Retinal pigment epithelial cell (primary cell): Measurements from ENCODE around the gene MYMK.

Experiments
- DNase-seq: peaks from one replicate; pipeline ENCODE4 v3.0.0-alpha.2; 2010; ENCODE audit warnings: low read depth
- H3K4me3 ChIP-seq: 2 replicates; pipeline ENCODE4 v1.5.1; 2011; ENCODE audit warnings: mild to moderate bottlenecking, low read length, control low read depth, moderate library complexity
- TF ChIP-seq, protein P1 (sequence below): conservative IDR thresholded peaks from 2 replicates; pipeline ENCODE4 v1.5.1; 2011; ENCODE audit warnings: low read depth, low read length, control low read depth, inconsistent platforms

Gene MYMK

DNA sequence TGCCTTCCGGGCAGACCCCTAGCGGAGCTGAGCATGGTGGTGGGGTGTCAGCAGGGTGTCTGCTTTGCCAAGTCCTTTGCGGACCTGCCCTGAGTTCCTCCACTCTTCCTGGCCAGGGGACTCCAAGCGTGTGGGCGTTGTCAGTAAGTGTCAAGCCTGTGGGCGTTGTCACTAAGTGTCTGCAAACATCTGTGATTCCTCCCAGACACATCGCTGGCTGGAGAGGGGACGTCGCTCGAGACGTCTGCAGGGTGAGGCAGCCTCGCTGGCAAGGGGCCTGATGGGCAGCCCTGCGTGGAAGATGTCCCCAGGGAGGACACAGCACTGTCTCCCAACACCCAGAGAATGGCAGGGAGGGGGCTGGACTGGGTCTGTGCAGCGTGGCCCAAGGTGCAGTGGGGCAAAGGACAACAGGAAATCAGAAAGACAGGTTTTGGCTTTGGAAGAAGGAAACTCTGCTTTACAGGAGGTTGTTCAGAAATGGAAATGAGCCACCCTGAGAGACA is 38.6 kb upstream of the MYMK start:
- DNase-seq, result no peak
- TF ChIP-seq, protein P1, sequence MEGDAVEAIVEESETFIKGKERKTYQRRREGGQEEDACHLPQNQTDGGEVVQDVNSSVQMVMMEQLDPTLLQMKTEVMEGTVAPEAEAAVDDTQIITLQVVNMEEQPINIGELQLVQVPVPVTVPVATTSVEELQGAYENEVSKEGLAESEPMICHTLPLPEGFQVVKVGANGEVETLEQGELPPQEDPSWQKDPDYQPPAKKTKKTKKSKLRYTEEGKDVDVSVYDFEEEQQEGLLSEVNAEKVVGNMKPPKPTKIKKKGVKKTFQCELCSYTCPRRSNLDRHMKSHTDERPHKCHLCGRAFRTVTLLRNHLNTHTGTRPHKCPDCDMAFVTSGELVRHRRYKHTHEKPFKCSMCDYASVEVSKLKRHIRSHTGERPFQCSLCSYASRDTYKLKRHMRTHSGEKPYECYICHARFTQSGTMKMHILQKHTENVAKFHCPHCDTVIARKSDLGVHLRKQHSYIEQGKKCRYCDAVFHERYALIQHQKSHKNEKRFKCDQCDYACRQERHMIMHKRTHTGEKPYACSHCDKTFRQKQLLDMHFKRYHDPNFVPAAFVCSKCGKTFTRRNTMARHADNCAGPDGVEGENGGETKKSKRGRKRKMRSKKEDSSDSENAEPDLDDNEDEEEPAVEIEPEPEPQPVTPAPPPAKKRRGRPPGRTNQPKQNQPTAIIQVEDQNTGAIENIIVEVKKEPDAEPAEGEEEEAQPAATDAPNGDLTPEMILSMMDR, result no peak
- no peak overlapping the region for H3K4me3 ChIP-seq

DNA sequence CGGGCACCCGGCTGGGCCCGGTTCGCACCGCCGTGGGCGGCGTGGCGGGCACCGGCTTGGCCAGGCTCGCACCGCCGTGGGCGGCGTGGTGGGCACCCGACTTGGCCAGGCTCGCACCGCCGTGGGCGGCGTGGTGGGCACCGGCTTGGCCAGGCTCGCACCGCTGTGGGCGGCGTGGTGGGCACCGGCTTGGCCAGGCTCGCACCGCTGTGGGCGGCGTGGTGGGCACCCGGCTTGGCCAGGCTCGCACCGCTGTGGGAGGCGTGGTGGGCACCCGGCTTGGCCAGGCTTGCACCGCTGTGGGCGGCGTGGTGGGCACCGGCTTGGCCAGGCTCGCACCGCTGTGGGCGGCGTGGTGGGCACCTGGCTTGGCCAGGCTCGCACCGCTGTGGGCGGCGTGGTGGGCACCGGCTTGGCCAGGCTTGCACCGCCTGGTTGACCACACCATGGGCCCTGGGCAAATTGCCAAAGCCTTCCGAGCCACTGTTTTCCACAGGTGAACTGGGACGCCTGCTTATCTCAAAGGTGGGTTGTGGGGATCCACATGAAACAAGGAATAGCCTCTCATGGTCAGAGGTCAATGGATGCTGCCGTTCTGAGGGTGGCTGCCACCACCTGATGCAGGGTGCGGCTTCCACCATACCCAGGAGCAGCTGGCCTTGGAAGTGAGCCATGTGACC is 38.0 kb upstream of the MYMK start:
- TF ChIP-seq, protein P1, result no peak
- no peak for DNase-seq
- no peak overlapping the region for H3K4me3 ChIP-seq

DNA sequence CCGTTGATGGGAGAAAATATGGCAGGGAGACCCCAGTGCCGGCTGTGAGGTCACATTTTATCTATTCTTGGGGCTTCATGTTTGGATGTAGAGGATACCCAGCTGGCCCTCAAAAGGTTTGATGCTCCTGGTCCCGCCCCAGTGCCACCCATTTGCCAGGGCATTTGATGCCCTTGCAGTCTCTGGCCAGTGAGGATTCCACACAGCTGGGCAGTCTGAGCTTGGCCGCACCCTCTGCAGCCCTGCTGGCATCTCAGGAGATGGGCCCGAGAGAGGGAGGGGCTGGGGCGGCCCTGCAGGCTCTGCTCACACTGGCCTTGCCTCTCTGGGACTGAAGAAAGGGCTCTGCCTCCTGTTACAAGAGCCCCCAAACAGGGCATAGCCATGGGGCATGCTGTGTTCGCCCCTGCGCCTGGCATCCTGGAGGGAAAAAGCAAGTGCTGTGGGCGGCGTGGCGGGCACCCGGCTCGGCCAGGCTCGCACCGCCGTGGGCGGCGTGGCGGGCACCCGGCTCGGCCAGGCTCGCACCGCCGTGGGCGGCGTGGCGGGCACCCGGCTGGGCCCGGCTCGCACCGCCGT is 37.3 kb upstream of the MYMK start:
- H3K4me3 ChIP-seq, result no peak overlapping the region
- no peak for DNase-seq
- TF ChIP-seq, protein P1, result no peak

DNA sequence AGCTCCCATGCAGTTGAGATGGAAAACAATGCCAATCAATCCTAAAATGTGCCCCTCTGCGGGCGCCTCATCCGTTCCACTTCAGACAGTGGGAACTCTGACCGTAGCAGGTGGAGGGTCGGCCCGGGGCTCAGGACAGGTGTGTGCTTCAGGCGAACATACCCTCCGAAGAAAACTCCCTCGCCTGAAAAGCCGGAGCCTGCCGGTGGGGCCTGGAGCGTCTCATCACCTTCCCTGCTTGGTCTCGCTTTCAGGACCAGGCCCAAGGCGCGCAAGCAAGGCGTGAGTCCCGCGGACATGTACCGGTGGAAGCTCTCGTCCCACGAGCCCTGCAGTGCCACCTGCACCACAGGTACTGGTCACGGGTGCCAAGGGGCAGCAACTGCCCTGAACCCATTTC is 36.2 kb upstream of the MYMK start:
- no peak for DNase-seq
- TF ChIP-seq, protein P1, result no peak
- H3K4me3 ChIP-seq, result no peak overlapping the region

DNA sequence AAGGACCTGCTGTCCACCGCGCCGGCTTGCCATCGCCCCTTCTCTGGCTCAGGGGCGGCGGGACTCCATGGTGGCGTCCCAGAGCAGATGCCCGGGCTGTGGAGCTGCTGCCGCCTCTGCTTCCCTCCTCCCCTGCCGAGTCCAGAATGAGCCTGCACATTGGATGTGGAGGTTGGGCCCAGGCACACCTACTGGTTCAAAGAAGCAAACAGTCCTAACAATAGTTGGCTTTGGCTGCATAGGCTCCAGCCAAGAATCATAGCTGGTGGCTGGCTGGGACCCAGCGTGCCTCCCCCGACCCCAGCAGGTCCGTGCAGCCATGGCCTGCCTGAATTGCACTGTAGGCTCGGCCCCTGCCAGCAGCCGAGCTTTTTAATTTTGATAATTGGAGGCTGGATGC is 35.6 kb upstream of the MYMK start:
- TF ChIP-seq, protein P1, result no peak
- no peak for DNase-seq
- no peak overlapping the region for H3K4me3 ChIP-seq

DNA sequence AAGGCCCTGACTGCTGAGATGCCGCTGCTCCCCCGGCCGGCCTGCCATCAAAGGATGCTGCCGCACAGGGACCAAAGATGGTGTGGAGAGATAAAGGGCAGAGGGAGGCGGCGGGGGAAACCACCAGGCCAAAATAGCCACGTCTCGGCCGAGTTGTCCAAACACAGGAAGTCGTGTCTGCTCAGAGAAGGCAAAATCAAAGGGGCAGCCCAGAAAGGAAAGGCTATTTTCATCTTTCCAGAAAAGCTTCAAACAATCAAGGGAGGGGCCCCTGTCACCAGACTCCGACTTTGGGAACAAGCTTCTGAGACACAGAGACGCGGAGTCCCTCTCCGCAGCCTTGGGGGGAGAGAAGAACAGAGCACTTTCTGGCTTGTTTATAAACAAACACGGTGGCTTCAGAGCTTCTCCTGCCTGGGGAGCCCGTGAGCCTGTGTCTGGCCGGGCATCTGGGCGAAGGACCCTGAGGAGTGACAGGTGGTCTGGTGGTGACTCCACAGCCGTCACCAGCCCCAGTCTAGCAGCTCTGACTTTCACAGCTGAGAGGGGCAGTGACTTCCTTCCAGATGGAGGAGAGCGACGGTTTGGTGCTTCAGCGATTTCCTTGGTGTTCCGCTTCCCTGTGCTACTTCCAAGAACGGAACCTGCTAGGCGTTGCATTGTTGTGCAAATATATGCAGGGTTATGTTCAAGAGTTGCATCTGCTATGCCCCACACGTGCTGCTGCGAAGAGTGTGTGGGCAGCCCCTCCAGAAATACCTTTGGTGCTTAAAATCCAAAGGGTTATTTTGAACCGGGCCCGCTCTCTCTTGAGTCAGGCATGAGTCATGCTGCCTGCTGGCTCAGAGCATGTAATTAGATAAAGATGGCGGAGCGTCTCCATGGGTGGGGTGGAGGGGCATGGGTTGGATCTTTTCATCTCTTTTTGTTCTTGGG is 33.7 kb upstream of the MYMK start:
- DNase-seq, result peak; percentile 22
- TF ChIP-seq, protein P1, result no peak
- no peak overlapping the region for H3K4me3 ChIP-seq
